HG02885 (cell line): Measurements from ENCODE around the gene SIX2.

Source experiments
- ATAC-seq: cut with Tn5 transposase; IDR thresholded peaks from one replicate; pipeline ENCODE4 v1.9.1; 2021; ENCODE audit warnings: mild to moderate bottlenecking; ENCODE audit not compliant: unreplicated experiment, poor library complexity

SIX2 gene

DNA sequence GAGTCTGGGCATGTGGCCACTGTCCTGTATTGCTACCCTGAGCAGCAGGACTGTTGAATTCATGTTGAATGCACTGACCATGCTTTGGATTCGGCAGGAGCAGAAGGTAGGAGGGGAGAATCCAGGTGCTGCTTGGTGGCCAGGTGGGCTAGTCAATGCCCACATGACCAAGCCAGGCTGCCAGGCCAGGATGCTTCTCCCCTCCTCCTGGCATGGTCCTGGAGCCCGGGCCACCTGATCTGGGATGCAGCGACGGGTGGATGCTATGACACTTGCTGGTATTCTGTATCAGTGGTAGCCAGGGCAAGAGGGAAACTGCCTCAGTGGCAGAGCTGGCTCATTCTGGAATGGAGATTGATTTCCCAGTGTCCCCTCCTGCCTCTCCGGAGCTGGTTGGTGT lies 14.8 kb upstream of the SIX2 start:
- ATAC-seq: no peak

DNA sequence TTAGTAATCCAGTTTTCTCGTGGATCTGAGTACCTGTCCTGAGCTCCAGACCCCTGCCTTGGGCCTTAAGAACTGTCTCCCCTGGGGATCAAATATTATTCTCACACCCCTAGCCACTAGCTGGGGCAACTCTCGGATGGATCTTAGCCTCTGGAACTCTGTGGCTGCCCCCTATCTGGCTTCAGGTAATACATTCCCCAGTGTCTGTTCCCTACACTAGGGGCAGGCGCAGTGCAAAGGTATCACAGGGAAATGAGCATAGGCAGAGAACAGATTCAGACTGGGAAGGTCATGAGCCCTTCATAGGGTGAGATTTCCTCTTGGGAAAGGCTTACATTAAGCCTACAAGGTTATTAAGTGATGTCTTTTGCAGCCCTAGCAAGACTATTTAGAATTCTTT lies 11.2 kb upstream of the SIX2 start:
- ATAC-seq: no peak

DNA sequence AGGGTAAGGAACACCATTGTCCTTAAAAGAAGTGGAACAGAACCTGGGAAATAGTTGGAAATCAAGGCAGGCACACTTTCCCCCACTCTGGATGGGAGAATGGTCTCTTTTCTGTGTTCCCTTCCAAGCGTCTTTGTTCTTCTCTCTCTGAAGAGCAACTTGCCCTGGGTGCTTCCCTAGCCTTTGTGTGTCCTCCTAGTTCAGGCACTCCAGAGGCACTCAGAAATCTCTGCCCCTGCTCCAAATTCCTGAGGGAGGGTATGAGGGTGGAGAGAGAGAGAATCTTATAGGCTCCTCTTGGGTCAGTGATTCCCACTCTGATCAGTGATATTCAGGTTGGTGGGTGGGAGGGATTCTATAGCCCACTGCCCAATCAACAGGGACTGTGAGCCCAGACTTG lies 8.8 kb upstream of the SIX2 start:
- no peak for ATAC-seq

DNA sequence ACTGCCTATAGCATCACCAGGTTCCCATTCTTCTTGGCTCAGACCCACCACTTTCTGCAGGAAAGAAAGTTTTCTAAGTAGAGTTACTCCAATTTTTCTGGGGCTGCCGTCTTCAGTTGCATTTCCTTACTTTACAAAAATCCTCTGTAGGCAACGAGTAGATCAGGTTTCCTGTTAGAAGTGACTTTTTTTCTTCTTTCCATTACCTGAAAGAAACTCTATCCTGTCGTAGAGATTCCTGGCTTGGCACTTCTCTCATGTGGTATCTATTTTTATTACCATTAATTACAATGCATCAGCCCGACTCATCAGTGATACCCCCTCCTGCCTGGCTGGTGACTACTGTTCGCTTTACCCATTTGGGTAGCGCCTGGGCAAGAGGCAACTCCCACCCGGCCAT lies 5.6 kb upstream of the SIX2 start:
- ATAC-seq: no peak

DNA sequence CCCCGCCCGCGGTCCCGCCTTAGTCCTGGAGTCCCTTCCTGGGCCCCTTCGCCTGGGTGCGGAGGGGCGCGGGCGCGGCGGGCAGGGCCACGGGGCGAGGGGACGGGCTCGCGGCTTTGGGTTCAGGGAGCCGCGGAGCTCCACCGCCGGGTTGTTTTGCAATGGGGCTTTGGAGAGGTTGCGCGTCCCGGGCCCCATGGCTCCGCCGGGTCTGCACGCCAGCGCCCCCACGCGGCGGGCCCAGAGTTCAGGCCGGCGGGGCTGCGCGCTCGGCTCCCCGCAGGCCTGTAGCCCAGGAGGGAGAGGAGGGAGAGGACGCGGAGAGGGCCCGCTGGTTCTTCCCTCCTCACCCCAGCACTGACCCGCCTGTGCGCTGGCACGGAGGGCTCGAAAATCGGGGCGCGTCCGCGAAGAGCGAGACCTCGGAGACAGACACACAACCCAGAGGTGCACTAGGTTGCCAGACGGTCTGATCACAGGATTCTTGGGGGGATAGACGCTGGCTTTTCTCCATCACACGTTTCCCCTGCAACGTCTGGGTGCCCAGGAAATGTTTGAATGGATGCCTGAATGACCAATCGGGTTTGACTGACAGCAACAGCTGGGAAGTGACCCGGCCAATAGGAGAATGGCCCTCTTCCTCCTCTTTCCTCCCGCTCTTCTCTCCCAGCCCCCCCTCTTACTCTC lies 4.9 kb upstream of the SIX2 start:
- ATAC-seq: no peak

DNA sequence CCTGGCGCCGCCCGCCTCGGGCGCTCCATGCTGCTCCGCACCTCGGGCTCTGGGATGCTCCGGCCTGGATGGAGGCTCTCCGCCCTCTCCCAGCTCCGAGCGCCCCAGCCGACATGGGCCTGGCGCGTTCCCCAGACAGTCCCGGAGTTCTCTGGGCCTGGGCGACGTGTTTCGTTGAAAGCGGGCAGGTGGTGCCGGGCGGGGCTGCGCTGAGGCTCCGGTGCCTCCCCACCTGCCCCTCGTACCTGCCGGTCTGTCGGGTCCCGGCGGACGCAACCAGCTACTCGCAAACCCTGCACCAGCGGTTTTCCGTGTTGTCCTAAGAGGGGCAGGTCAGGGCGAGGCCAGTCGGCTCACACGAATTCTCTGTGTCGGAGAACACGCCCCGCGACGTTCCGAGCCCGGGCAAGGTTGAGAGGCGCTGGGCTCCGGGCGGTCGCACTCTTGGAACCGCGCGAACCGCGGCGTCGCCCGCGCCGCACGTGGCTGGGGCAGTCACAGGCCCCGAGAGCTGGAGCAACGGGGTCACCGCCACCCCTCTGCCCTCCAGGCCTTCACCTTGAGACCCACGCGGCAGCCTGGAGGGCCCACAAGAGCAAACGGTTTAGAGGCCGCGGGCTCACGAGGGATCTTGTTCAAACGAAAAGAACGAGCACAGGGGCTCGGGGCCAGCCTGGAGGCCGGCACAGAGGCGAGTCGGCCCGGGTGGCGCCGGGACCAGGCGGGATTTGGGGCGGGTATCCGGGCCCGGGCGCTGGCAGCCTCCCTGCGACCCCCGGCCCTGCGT lies 4.2 kb upstream of the SIX2 start:
- no peak for ATAC-seq

DNA sequence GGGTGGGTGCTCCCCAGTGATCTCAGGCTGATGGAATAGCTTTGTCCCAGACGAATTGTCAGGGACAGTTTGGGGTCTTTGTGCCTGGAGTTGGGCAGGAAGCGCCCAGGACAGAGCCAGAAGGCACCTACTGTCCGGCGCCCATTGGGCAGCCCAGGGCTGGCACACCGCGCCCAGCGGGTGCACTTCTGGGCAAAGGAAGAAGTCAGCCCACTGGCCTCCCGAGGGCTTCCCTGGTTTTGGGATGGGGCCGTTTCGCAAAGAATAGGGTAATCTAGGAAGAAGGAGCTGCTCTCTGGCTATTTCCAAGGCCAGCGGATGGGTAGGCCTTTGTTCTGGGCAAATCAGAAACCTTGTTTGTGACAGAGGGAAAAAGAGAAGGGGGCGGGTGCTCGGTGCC lies 3.5 kb upstream of the SIX2 start:
- no peak for ATAC-seq

DNA sequence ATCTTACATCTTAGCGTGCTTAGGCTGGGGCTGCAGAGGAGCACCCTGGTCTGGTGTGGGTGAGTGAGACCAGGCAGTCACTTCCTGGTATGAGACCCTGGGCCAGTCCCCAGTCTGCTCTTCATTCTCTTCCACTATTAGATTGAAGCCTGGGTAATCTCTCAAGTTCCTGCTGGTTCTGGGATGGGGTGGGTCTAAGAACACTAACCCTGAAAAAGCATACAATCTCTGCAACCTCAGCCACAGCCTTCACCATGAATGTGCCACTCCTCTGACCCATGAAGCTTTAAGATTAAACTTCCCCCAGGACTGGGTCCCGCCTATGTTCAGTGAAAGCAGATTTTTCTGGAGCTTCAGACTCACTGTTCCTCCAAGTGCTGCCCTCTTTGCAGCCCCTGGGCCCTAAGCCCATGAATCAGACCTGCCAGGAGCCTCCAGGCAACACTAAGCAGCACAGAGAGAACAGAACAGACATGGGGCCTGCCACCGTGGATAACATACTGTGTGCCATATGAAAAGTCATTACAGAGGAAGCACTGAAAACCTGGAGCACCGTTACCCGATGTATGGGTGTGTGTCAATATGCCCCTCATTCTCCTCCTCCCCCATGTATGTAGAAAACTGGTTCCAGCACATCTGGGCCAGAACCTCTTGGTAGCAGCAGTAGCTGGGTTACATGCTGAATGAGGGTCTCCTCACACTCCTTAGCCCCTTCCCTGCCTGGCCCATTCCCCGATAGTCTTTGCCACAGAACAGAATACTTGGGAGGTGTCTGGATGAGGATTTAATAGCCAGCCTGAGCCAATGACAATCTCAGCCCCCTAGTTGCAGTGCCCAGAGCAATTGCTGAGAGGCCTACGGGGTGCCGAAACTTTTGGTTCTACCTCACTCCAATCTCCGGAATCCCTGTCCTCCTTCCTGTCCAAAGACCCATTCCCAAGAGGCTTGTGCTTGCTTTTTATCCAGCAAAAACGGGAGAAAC lies 2.7 kb upstream of the SIX2 start:
- ATAC-seq: no peak

DNA sequence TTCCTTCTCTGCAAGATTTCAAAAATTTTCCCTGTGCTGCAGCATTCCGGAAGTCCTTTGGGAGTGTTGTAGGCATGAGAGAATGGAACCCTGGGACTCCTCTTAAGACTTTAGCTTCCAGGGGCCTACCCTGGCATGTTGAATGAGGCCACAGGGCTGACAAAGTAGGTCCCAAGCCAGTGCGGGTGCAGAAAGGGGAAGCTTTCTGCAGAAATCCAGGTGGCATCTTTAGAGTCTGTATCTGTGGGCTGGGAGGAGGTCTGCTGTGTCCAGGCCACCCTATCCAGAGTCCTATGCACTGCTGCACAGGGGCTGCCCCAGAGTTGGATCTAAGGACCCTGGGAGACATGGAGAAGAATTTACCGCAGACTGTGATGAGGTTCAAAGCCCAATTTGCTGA lies 1.9 kb upstream of the SIX2 start:
- ATAC-seq: no peak

DNA sequence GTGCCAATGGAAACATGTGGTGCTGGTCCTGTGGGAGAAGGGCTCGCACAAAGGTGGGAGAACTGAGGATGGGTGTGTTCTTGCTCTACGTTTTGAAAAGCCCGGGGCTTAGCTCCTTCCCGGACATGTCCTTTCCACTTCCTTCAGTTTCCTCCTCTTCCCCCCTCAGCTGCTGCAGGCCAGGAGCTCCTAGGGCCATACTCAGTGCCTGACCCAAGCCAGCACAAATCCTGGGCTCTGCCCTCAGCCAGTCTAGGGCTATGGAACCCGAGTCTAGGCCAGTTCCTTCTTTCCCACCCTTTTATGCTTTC lies 1.4 kb upstream of the SIX2 start:
- ATAC-seq: no peak

DNA sequence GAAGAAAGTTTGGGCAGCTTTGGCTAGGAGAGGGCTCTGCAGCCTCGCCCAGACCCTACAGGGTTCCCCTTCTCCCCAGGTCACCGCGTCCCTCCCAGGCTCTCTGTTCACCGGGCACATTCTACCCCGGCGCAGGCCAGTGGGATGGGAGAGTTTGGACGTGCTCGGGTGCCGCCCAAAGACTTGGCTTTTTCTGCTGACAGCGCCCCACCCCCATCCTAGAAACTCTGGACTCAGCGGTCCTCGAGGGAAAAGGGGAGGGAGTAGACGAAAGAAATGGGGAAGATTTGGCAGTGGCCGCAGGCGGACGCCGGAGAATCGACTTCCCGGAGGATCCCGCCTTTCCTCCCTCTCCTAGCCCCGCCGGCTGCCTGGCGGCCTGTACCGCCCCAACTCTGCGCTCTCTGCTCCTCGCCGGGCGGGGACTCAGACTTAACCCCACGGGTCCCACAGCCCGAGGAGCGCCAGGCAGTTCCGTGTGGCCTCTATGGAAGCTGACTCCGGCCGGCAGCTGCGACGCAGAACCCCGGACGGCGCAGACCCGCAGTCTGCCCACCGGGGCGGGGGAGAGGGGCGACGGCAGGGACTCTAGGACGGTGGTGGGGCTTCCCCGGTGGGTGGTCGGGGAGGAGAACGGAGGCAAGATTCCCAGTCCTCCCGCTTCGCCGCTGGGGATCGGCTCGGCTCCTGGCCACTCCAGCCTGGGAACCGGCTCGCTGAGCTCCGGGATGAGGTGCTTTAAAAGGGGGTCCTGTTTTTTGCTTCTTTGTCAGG lies 863 bp upstream of the SIX2 start:
- no peak for ATAC-seq

DNA sequence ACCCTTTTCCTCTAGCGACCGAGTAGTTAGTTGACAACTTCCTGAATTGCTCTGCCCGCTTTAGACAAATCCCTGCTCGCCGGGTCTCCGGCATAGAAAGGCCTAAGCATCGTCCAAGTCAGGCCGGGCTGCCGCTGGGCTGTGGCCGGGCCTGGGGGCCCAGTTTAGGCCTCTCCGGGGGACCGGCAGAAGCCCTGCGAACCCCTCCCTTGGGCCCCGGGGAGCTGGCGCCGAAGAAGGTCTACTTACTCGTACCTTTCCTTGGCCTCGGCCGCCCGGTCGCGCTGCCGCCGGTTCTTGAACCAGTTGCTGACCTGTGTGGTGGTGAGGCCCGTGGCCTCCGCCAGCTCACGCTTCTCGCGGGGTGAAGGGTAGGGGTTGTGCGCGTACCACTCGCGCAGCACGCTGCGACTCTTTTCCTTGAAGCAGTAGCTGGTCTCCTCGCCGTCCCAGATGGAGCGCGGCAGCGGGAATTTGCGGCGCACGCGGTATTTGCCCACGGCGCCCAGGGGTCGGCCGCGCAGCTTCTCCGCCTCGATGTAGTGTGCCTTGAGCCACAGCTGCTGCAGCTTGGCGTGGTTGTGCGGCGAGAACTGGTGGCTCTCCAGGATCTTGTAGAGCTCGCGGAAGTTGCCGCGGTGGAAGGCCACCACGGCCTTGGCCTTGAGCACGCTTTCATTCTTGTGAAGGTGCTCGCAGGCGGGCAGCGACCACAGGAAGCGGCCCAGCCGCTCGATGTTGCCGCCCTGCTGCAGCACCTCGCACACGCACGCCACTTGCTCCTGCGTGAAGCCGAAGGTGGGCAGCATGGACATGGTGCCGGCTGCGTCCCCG lies 739 bp downstream of the SIX2 start:
- ATAC-seq: no peak

DNA sequence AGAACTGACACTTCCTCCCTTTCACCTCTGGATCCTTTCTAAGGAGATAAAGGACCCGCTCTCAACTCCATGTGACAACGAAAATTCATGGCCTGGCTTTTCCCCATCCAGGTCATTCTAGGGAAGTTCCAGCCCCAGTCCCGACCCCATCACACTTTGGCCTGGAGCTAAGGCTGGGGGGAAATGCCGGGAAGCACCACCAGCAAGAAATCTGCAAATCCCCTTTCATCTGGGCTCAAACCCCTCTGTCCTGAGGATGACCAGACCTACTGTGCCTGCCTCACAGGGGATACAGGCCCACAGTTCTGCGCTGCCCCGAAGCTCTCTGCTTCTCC lies 1.3 kb downstream of the SIX2 start:
- no peak for ATAC-seq

DNA sequence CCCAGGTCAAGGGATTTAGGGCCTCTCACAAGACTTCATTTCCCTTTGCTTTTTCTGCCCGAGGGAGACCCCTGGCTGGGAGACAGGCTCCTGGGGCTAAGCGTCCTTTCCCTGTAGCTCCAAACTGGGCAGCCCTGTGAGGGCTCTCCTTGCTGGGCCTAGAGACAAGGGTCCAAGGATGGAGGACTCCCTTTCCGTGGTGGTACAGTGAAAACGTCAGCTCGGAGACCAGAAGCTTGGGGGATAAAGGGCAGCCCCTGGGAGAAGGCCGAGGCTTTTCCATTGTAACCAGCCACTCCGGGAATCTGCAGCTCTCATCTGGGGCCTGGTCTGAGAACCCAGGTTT lies 2.3 kb downstream of the SIX2 start:
- ATAC-seq: no peak

DNA sequence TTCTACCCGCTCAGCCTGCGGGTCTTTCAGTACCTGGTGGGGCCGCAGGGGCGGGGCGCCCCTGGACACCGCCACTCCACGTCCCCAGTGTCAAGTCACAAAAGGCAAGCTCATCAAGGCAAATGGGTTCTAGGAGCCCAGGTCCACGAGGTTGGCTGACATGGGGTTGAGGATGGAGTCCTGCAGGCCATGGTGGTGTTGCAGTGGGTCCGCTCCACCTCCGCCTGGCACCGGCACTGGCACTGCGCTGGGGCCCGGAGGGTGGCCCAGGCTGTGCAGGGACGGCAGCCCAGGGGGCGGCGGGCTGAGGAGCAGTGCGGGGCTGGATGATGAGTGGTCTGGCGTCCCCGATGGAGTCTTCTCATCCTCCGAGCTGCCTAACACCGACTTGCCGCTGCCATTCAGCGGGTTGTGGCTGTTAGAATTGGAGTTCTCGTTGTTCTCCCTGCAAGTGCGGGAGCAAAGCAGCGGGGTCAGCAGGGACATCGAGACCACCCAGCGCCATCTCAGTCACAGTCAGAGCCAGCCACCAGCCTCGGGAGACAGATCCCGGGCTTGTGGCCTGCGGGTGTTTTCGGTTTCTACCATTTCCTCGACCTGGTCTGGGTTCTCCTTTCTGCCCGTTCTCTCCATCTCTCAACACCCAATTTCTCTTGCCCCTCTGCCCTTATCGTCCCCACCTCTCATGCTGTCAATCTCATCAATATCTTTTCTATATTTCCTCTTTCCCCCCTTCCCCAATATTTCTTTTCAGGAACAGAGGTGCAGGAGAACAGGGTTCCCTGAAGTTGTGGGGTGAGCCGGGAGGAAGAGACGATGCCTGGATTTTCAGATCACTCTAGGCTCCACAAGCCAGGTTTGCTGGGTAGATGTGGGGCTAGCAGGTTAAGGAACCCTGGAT lies 3.0 kb downstream of the SIX2 start:
- no peak for ATAC-seq

DNA sequence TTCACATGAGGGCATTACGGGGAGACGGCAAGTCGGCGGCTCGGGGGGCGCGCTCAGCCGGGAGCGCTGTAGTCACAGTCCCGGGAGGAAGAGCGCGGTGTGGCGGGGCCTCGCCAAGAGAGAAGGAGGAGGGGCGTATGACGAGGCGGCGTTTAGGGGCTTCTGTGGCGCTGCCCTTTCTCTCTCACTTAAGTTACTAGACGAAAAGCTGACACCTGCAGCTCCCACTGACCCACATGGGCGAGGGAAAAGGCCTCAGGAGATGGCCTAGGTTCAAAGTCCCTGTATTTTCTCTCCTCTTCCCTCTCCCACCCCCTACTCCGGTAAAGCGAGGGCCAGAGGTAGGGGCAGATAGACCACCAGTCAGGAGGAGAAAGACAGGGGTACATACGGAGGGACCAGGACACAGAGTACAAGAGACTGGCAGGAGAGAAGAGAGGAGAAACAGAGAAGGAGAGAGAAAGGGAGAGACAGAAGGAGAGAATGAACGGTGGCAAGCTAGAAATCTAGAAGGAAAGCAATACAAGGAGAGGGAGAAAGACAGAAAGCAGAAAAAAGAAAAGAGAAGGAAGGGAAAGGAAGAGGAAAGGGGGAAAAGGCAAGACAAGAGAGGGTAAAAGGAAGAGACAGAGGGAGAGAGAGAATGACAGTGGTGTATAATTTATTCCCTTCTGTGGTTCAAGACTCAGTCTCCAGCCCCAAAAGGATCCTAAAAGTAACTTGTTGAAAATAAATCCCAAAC lies 3.8 kb downstream of the SIX2 start:
- ATAC-seq: no peak

DNA sequence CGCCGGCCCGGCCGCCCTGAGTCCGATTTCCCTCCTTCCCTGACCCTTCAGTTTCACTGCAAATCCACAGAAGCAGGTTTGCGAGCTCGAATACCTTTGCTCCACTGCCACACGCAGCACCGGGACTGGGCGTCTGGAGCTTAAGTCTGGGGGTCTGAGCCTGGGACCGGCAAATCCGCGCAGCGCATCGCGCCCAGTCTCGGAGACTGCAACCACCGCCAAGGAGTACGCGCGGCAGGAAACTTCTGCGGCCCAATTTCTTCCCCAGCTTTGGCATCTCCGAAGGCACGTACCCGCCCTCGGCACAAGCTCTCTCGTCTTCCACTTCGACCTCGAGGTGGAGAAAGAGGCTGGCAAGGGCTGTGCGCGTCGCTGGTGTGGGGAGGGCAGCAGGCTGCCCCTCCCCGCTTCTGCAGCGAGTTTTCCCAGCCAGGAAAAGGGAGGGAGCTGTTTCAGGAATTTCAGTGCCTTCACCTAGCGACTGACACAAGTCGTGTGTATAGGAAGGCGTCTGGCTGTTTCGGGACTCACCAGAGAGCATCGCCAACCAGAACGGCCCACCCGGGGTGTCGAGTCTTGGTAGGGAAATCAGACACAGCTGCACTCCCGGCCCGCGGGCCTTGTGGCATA lies 4.6 kb downstream of the SIX2 start:
- ATAC-seq: no peak
